Measurements from ENCODE around the gene TUBB2A.

GRCh38 chr6:3118353-3119039 lies 38.8 kb downstream of the TUBB2A start, which contains the start of gene BPHL:
- TF ChIP-seq CTCF (IDR thresholded peaks at IDR 0.05; ENCODE audit: insufficient read depth, low read depth, low read length) (no peak), EZH2 (IDR thresholded peaks at IDR 0.05; ENCODE audit: insufficient read depth, low read length) (no peak)

Data from astrocyte (in vitro differentiated cells and primary cell).